DMS114 treated with DMSO at 0.1 percent for 48 hours (cell line): Measurements from ENCODE around the gene MICU1.
"Not testable (repeated sequence)": the region's sequence is repeated elsewhere in the genome, so short reads cannot be mapped to it uniquely, and the experiment has no call there.

Experiments used
- DNase-seq: peaks from one replicate; lab custom pipeline; 2025; ENCODE audit not compliant: unreplicated experiment; lab: John Stamatoyannopoulos, UW

Gene MICU1

GRCh38 chr10:72563327-72563932 is 62.4 kb downstream of the MICU1 start:
- DNase-seq: no peak

GRCh38 chr10:72561745-72562166 is 64.1 kb downstream of the MICU1 start:
- no peak for DNase-seq

GRCh38 chr10:72557362-72557761 is 68.5 kb downstream of the MICU1 start:
- no peak for DNase-seq

GRCh38 chr10:72552857-72553256 is 73.0 kb downstream of the MICU1 start:
- no peak for DNase-seq

- no peak for DNase-seq
Measured at GRCh38 chr10:72550239-72550638, 75.6 kb downstream of the MICU1 start.

- DNase-seq: no peak
Measured at GRCh38 chr10:72545546-72545945, 80.3 kb downstream of the MICU1 start.

GRCh38 chr10:72543855-72544254 is 82.0 kb downstream of the MICU1 start:
- not testable (repeated sequence) for DNase-seq

- DNase-seq: no peak
Measured at GRCh38 chr10:72542396-72542815, 83.5 kb downstream of the MICU1 start.

- no peak for DNase-seq
Measured at GRCh38 chr10:72541337-72541736, 84.5 kb downstream of the MICU1 start.

- DNase-seq: no peak
Measured at GRCh38 chr10:72540193-72540807, 85.6 kb downstream of the MICU1 start.

GRCh38 chr10:72539137-72539536 is 86.7 kb downstream of the MICU1 start:
- DNase-seq: no peak

GRCh38 chr10:72525689-72526088 is 100.2 kb downstream of the MICU1 start:
- no peak for DNase-seq

GRCh38 chr10:72525277-72525676 is 100.6 kb downstream of the MICU1 start:
- no peak for DNase-seq

GRCh38 chr10:72524489-72524888 is 101.4 kb downstream of the MICU1 start:
- no peak for DNase-seq

GRCh38 chr10:72523932-72524396 is 101.9 kb downstream of the MICU1 start:
- no peak for DNase-seq

- no peak for DNase-seq
Measured at GRCh38 chr10:72523062-72523461, 102.8 kb downstream of the MICU1 start.

GRCh38 chr10:72517244-72517643 is 108.6 kb downstream of the MICU1 start:
- DNase-seq: no peak

GRCh38 chr10:72515455-72515854 is 110.4 kb downstream of the MICU1 start:
- no peak for DNase-seq

- no peak for DNase-seq
Measured at GRCh38 chr10:72513910-72514309, 112.0 kb downstream of the MICU1 start.

GRCh38 chr10:72511459-72511858 is 114.4 kb downstream of the MICU1 start:
- no peak for DNase-seq

GRCh38 chr10:72509941-72510340 is 115.9 kb downstream of the MICU1 start:
- DNase-seq: no peak

GRCh38 chr10:72509206-72509799 is 116.6 kb downstream of the MICU1 start:
- no peak for DNase-seq
